CD8-positive, alpha-beta memory T cell (primary cell): ENCODE measurements around the gene HHLA2. TPM values are rescaled to one million over a fixed set of nuclear protein-coding genes. Genes with fewer than 3 reads are reported as not detected.

Experiments used
- CTCF ChIA-PET: fragments of 350-600 bp; sonication (Branson Sonifier 250); formaldehyde crosslinking; loops from one replicate; lab custom pipeline; 2021; ENCODE audit warnings: antibody characterized with exemption; lab: Charles Lee
- POLR2A ChIA-PET: fragments of 350-600 bp; sonication (Branson Sonifier 250); formaldehyde crosslinking; loops from one replicate; lab custom pipeline; 2021; ENCODE audit warnings: antibody characterized with exemption; lab: Charles Lee
- DNase-seq, 5 donors: peaks; one replicate each; pipeline versions ENCODE4 v3.0.0 to v3.0.0-alpha.2; 2020 to 2022; ENCODE audit warnings: mixed read lengths in 1 of 5
- H3K27ac ChIP-seq: one replicate; pipeline ENCODE4 v1.7.0; 2013; ENCODE audit warnings: low read depth, mild to moderate bottlenecking, low read length, moderate library complexity
- H3K27me3 ChIP-seq: 2 replicates; pipeline ENCODE4 v1.7.0; 2013; ENCODE audit warnings: low read length, mild to moderate bottlenecking; ENCODE audit not compliant: insufficient read depth, poor library complexity, severe bottlenecking
- H3K36me3 ChIP-seq: 2 replicates; pipeline ENCODE4 v1.7.0; 2013; ENCODE audit warnings: mild to moderate bottlenecking, low read length, moderate library complexity; ENCODE audit not compliant: insufficient read depth
- H3K4me1 ChIP-seq: 2 replicates; pipeline ENCODE4 v1.7.0; 2013; ENCODE audit warnings: mild to moderate bottlenecking, low read length, moderate library complexity; ENCODE audit not compliant: insufficient read depth
- H3K4me3 ChIP-seq: 2 replicates; pipeline ENCODE4 v1.7.0; 2013; ENCODE audit warnings: mild to moderate bottlenecking, low read length
- H3K9me3 ChIP-seq: 2 replicates; pipeline ENCODE4 v1.7.0; 2013; ENCODE audit warnings: mild to moderate bottlenecking, low read length
- H3K27ac Mint-ChIP-seq, 8 donors: one replicate each; pipeline ENCODE4 v1.8.0; 2020 to 2021; ENCODE audit warnings: mixed read lengths in 8 of 8, mild to moderate bottlenecking in 6 of 8, inconsistent platforms in 3 of 8, moderate library complexity in 3 of 8
- H3K27me3 Mint-ChIP-seq, 2 donors: one replicate each; pipeline ENCODE4 v1.8.0; 2020 to 2021; ENCODE audit warnings: mixed read lengths in 2 of 2, mild to moderate bottlenecking in 1 of 2, moderate library complexity in 1 of 2
- H3K36me3 Mint-ChIP-seq, 3 donors: one replicate each; pipeline ENCODE4 v1.8.0; 2020 to 2021; ENCODE audit warnings: mixed read lengths in 3 of 3, inconsistent platforms in 1 of 3, mild to moderate bottlenecking in 1 of 3
- H3K4me1 Mint-ChIP-seq, 3 donors: one replicate each; pipeline ENCODE4 v1.8.0; 2020 to 2021; ENCODE audit warnings: mixed read lengths in 3 of 3, inconsistent platforms in 1 of 3, mild to moderate bottlenecking in 1 of 3
- H3K4me3 Mint-ChIP-seq, 7 donors: one replicate each; pipeline ENCODE4 v1.8.0; 2020 to 2021; ENCODE audit warnings: mixed read lengths in 7 of 7, mild to moderate bottlenecking in 6 of 7, moderate library complexity in 4 of 7, inconsistent platforms in 2 of 7
- H3K9me3 Mint-ChIP-seq, 5 donors: one replicate each; pipeline ENCODE4 v1.8.0; 2020 to 2022; ENCODE audit warnings: mixed read lengths in 5 of 5, mild to moderate bottlenecking in 3 of 5, moderate library complexity in 2 of 5, inconsistent platforms in 1 of 5
- polyA plus RNA-seq: library from polyadenylated mRNA; unstranded; fragments of 300-500 nt; fragmentation: Illumina TruSeq; gene quantifications from one replicate; pipeline ENCODE4 v1.2.3, GENCODE V29; 2021
- total RNA-seq, 2 experiments: library from RNA; stranded (reverse); gene quantifications; one replicate each; pipeline ENCODE4 v1.2.3, GENCODE V29; 2021

The HHLA2 gene
- total and polyA plus RNA-seq, 3 experiments from 2014 or later, result 0.46 to 1.1 (median 1.0) TPM

DNA sequence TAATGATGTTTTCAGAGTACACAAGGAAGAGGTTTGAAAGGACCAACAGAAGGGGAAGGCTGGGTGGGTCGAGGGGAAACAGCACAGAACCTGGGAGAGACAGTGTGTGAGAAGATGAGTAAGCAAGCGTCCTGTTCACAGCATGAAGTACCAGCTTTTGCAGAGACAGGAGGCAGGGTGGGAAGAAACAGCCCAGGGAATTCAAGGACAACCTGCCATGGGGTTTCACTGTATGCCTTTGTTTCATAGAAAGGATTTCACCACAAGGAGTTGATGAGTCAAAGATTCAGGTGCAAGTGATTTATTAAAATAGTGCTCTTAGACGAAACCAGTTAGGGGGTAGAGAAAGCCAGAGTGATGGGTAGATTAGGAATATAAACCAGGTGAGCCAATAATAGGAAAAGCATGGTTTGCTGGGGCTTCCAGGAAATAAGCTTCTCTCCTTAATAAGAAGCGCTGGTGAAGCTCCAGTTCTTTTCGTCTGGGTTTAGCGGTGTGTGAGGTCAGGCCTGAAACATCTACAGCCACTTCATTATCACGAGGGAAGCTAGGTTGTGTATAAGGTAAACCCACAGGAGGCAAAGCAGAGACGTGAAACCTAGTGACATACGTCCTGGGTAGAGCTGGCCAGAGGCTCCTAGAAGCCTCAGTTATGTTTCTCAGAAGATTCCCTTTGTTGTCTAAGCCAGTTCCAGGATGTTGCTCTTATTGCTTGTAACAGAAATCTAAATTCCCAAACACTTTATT lies 3.9 kb downstream of the HHLA2 start:
- H3K4me3 ChIP-seq, result no peak overlapping the region
- peaks cover 0 to 1% of the 10 kb centered on the region in 2 donors for H3K27me3 Mint-ChIP-seq
- ChIA-PET CTCF (interaction anchor here (0.9 kb wide), 1 partner anchor 16 kb away, joined by 3 read pairs; no protein-coding TSS in a partner anchor), POLR2A (no interaction called here)
- no peak for DNase-seq
- H3K36me3 ChIP-seq, result no peaks in the 10 kb centered on the region
- peak overlapping the region in 1 of 7 donors; percentile 48 for H3K4me3 Mint-ChIP-seq
- H3K4me1 ChIP-seq, result no peaks in the 10 kb centered on the region
- H3K27ac Mint-ChIP-seq, result peak overlapping the region in 2 of 8 donors; percentile 3 to 32
- peaks cover 22 to 42% (median 23%) of the 10 kb centered on the region in 3 donors for H3K4me1 Mint-ChIP-seq
- no peaks in the 10 kb centered on the region for H3K36me3 Mint-ChIP-seq
- H3K9me3 Mint-ChIP-seq, result no peaks in the 10 kb centered on the region
- no peak overlapping the region for H3K27ac ChIP-seq
- no peaks in the 10 kb centered on the region for H3K9me3 ChIP-seq
- H3K27me3 ChIP-seq, result no peaks in the 10 kb centered on the region

- Histone ChIP-seq H3K27ac (no peak overlapping the region), H3K36me3 (no peaks in the 10 kb centered on the region), H3K4me1 (no peaks in the 10 kb centered on the region), H3K4me3 (peak overlapping the region; percentile 23), H3K9me3 (no peaks in the 10 kb centered on the region), H3K27me3 (no peaks in the 10 kb centered on the region)
- no peaks in the 10 kb centered on the region for H3K9me3 Mint-ChIP-seq
- H3K27me3 Mint-ChIP-seq, result no peaks in the 10 kb centered on the region
- peak overlapping the region; percentile 15 to 84 (median 60) for H3K4me3 Mint-ChIP-seq
- H3K36me3 Mint-ChIP-seq, result no peaks in the 10 kb centered on the region
- peaks cover 20 to 35% (median 23%) of the 10 kb centered on the region in 3 donors for H3K4me1 Mint-ChIP-seq
- DNase-seq, result no peak
- ChIA-PET CTCF (no interaction called here), POLR2A (no interaction called here)
- peak overlapping the region in 5 of 8 donors; percentile 0 to 77 (median 48) for H3K27ac Mint-ChIP-seq
Observed at GRCh38 chr3:108301695-108302404, 5.5 kb downstream of the HHLA2 start.

- Mint-ChIP-seq H3K4me3 (peak overlapping the region; percentile 15 to 84 (median 60)), H3K36me3 (no peaks in the 10 kb centered on the region), H3K27ac (peak overlapping the region in 1 of 8 donors; percentile 47), H3K9me3 (no peaks in the 10 kb centered on the region), H3K27me3 (no peaks in the 10 kb centered on the region), H3K4me1 (peaks cover 20 to 35% (median 23%) of the 10 kb centered on the region in 3 donors)
- no peak overlapping the region for H3K27ac ChIP-seq
- no peaks in the 10 kb centered on the region for H3K36me3 ChIP-seq
- H3K27me3 ChIP-seq, result no peaks in the 10 kb centered on the region
- H3K4me1 ChIP-seq, result no peaks in the 10 kb centered on the region
- H3K9me3 ChIP-seq, result no peaks in the 10 kb centered on the region
- H3K4me3 ChIP-seq, result no peak overlapping the region
- DNase-seq, result no peak
- ChIA-PET POLR2A (no interaction called here), CTCF (no interaction called here)
Observed at GRCh38 chr3:108302570-108302969, 6.2 kb downstream of the HHLA2 start.

- H3K27ac ChIP-seq, result no peak overlapping the region
- H3K36me3 ChIP-seq, result no peaks in the 10 kb centered on the region
- peaks cover 0 to 3% of the 10 kb centered on the region in 2 donors for H3K27me3 Mint-ChIP-seq
- peak overlapping the region in 1 of 8 donors; percentile 18 for H3K27ac Mint-ChIP-seq
- H3K27me3 ChIP-seq, result no peaks in the 10 kb centered on the region
- DNase-seq, result no peak
- H3K4me1 Mint-ChIP-seq, result peaks cover 18 to 25% (median 23%) of the 10 kb centered on the region in 3 donors
- H3K9me3 ChIP-seq, result no peaks in the 10 kb centered on the region
- H3K9me3 Mint-ChIP-seq, result peaks cover 0 to 7% (median 0%) of the 10 kb centered on the region in 5 donors
- no peaks in the 10 kb centered on the region for H3K4me1 ChIP-seq
- CTCF ChIA-PET, result interaction anchor here (1.3 kb wide), 1 partner anchor 10 kb away, joined by 3 read pairs; the partner anchor contains the start of gene HHLA2
- H3K4me3 Mint-ChIP-seq, result no peak overlapping the region
- POLR2A ChIA-PET, result no interaction called here
- peaks cover 0 to 8% (median 0%) of the 10 kb centered on the region in 3 donors for H3K36me3 Mint-ChIP-seq
- no peak overlapping the region for H3K4me3 ChIP-seq
Observed at GRCh38 chr3:108305484-108306172, 9.3 kb downstream of the HHLA2 start.

DNA sequence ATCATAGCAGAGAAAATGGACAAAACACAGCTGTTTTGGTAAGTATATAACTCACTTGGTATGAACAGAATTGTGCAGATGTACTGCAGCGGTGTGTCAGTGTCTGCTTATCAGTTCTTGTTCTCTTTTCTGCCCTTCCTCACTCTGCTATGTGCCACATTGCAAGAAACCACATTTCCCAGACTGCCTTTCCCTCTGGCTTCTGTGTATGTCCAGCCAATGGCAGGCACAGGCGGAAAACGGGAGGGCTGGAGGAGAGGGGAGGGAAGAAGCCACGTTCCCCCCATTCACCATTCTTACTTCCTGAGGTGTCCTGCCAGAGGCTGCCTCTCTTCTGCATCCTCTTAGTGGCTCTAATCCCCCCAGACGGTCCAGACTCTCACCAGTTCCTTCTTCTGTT lies 15.4 kb downstream of the HHLA2 start:
- no peaks in the 10 kb centered on the region for H3K36me3 ChIP-seq
- no peak for DNase-seq
- no peak overlapping the region for H3K27ac ChIP-seq
- Mint-ChIP-seq H3K4me3 (no peak overlapping the region), H3K27ac (peak overlapping the region in 1 of 8 donors; percentile 82), H3K4me1 (no peaks in the 10 kb centered on the region), H3K36me3 (peaks cover 0 to 8% (median 0%) of the 10 kb centered on the region in 3 donors), H3K27me3 (peaks cover 0 to 14% of the 10 kb centered on the region in 2 donors), H3K9me3 (peaks cover 0 to 7% (median 0%) of the 10 kb centered on the region in 5 donors)
- POLR2A ChIA-PET, result interaction anchor here (0.6 kb wide), 1 partner anchor 18 kb away, joined by 3 read pairs; no protein-coding TSS in a partner anchor
- H3K4me1 ChIP-seq, result no peaks in the 10 kb centered on the region
- CTCF ChIA-PET, result interaction anchor here (0.7 to 0.9 kb wide), 3 partner anchors 9 to 222 kb away, joined by 3 to 4 read pairs (median 3); no protein-coding TSS in a partner anchor
- no peaks in the 10 kb centered on the region for H3K27me3 ChIP-seq
- H3K4me3 ChIP-seq, result no peak overlapping the region
- no peaks in the 10 kb centered on the region for H3K9me3 ChIP-seq

DNA sequence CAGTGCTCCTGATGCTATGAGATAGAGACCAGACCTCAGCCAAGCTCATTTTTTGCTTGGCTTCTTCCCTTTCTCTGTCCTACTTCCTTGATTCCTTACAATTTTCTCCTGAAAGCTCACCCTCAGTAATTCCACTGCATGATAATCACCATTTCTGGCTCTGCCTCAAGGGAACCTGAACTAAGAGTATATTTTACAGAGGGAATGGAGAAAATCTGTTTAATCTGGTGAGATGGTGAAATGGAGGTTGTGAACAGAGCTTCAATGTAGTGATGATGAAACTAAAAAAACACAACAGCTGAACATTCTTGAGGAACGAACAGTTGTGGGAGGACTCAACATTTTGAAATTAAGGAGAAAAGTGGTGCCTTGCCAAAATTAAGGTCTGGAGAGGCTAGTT lies 16.3 kb downstream of the HHLA2 start:
- peaks cover 0 to 14% of the 10 kb centered on the region in 2 donors for H3K27me3 Mint-ChIP-seq
- H3K36me3 ChIP-seq, result no peaks in the 10 kb centered on the region
- H3K27ac ChIP-seq, result no peak overlapping the region
- POLR2A ChIA-PET, result no interaction called here
- H3K4me3 Mint-ChIP-seq, result no peak overlapping the region
- H3K4me1 Mint-ChIP-seq, result no peaks in the 10 kb centered on the region
- no peak overlapping the region for H3K27ac Mint-ChIP-seq
- peaks cover 0 to 8% (median 0%) of the 10 kb centered on the region in 3 donors for H3K36me3 Mint-ChIP-seq
- no peak for DNase-seq
- H3K4me1 ChIP-seq, result no peaks in the 10 kb centered on the region
- no peaks in the 10 kb centered on the region for H3K9me3 ChIP-seq
- H3K9me3 Mint-ChIP-seq, result peaks cover 0 to 7% (median 0%) of the 10 kb centered on the region in 5 donors
- no peaks in the 10 kb centered on the region for H3K27me3 ChIP-seq
- CTCF ChIA-PET, result no interaction called here
- no peak overlapping the region for H3K4me3 ChIP-seq

DNA sequence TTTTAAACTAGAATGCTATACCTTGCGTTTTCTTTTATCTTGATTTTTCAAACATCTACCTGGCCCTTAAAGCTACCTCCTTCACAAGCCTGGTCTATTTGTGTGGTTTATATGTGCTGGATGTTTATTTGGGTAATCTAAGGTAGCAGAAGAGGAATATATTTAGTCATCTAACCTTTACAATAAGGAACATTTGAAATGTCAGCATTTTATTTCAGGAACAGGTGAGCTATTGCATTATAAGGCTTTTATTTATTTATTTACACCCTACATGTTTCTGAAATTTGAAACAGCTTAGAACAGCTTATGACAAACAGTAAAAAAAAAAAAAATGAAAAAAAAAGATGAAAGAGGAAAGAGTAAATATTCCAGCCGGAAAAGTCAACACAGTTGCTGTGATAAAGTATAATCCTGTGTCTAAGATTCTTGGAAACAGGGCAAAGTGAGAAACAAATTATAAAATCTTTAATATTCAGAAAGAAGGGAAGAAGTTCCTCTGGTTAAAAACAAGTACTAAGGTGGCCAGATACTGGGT lies 19.5 kb downstream of the HHLA2 start:
- H3K9me3 ChIP-seq, result no peaks in the 10 kb centered on the region
- H3K27ac Mint-ChIP-seq, result peak overlapping the region in 1 of 8 donors; percentile 78
- H3K27ac ChIP-seq, result no peak overlapping the region
- no peaks in the 10 kb centered on the region for H3K4me1 ChIP-seq
- peaks cover 0 to 11% of the 10 kb centered on the region in 2 donors for H3K27me3 Mint-ChIP-seq
- no peak overlapping the region for H3K4me3 ChIP-seq
- ChIA-PET POLR2A (no interaction called here), CTCF (interaction anchor here (0.8 to 1.2 kb wide), 2 partner anchors 15 to 388 kb away, joined by 3 read pairs; no protein-coding TSS in a partner anchor)
- DNase-seq, result no peak
- no peaks in the 10 kb centered on the region for H3K9me3 Mint-ChIP-seq
- H3K36me3 Mint-ChIP-seq, result no peaks in the 10 kb centered on the region
- H3K4me1 Mint-ChIP-seq, result no peaks in the 10 kb centered on the region
- H3K27me3 ChIP-seq, result no peaks in the 10 kb centered on the region
- no peaks in the 10 kb centered on the region for H3K36me3 ChIP-seq
- no peak overlapping the region for H3K4me3 Mint-ChIP-seq
